ENCODE measurements around the gene TMIGD3. TPM values are rescaled to one million over a fixed set of nuclear protein-coding genes. Genes with fewer than 3 reads are reported as not detected.
A peak's percentile ranks its signal among the peaks of the same experiment; 100 is the strongest.

TMIGD3 gene
- total and polyA plus RNA-seq, 2 donors (not counting 1 experiment from before 2014, with no cell fraction given), result 0.19 TPM; not detected in 1

DNA sequence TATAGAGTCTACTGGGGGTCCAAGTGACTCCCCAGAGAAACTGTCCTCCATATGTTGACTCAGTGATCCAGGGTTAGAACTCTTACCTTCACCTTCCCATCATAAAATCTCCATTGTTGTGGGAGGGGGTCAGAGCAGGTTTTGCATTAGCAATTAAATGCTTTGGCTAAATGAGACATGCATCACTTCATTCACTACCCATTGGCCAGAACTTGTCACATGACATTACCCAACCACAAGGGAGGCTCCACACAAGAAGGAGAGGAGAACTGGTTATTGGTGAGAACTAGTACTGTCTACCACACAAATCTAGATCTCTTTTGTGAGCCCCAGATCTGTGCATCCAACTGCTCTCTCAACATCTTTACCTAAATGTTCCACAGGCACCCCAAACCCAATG is 33.9 kb downstream of the TMIGD3 start:
- H2AFZ ChIP-seq (ENCODE audit: insufficient read depth, low read depth, low read length, poor library complexity, severe bottlenecking), result no peak overlapping the region
- no peaks in the 10 kb centered on the region for H3K27me3 ChIP-seq (replicated peaks in 1 of 4; ENCODE audit: control extremely low read depth in 1 of 4, control insufficient read depth in 3 of 4, insufficient read depth in 4 of 4, low read length in 3 of 4)
- no peak for ATAC-seq (ENCODE audit: low read depth)
- Mint-ChIP-seq H3K27ac (no peak overlapping the region), H3K9me3 (ENCODE audit: insufficient read depth) (no peaks in the 10 kb centered on the region), H3K4me1 (peaks cover 16% of the 10 kb centered on the region), H3K4me3 (no peak overlapping the region), H3K27me3 (no peaks in the 10 kb centered on the region)
- H3K4me3 ChIP-seq (ENCODE audit: control extremely low read depth in 1 of 5, extremely low read depth in 1 of 5, insufficient read depth in 1 of 5, low read depth in 2 of 5, low read length in 4 of 5), result no peak overlapping the region
- H3K27ac ChIP-seq (ENCODE audit: low read length in 2 of 2), result peak overlapping the region in 1 of 2 donors; percentile 92
- peaks cover 47% of the 10 kb centered on the region in 2 donors for H3K4me1 ChIP-seq (ENCODE audit: control insufficient read depth in 2 of 2, insufficient read depth in 2 of 2, low read length in 2 of 2)
- CTCF ChIA-PET, result interaction anchor here (1.0 to 1.8 kb wide), 3 partner anchors 12 to 47 kb away, joined by 3 to 8 read pairs (median 7); no protein-coding TSS in a partner anchor
- TF ChIP-seq, protein P1, sequence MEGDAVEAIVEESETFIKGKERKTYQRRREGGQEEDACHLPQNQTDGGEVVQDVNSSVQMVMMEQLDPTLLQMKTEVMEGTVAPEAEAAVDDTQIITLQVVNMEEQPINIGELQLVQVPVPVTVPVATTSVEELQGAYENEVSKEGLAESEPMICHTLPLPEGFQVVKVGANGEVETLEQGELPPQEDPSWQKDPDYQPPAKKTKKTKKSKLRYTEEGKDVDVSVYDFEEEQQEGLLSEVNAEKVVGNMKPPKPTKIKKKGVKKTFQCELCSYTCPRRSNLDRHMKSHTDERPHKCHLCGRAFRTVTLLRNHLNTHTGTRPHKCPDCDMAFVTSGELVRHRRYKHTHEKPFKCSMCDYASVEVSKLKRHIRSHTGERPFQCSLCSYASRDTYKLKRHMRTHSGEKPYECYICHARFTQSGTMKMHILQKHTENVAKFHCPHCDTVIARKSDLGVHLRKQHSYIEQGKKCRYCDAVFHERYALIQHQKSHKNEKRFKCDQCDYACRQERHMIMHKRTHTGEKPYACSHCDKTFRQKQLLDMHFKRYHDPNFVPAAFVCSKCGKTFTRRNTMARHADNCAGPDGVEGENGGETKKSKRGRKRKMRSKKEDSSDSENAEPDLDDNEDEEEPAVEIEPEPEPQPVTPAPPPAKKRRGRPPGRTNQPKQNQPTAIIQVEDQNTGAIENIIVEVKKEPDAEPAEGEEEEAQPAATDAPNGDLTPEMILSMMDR (IDR thresholded peaks at IDR 0.05), result no peak
- no peak for TF ChIP-seq EZH2 (IDR thresholded peaks at IDR 0.05; ENCODE audit: borderline replicate concordance, insufficient read depth, low read depth, low read length, poor library complexity, severe bottlenecking)
- H3K79me2 ChIP-seq (ENCODE audit: control insufficient read depth, insufficient read depth, low read length), result peaks cover 43% of the 10 kb centered on the region
- H4K20me1 ChIP-seq (ENCODE audit: control insufficient read depth, insufficient read depth, low read length, poor library complexity, severe bottlenecking), result no peaks in the 10 kb centered on the region
- POLR2A ChIA-PET, result interaction anchor here (0.9 to 1.1 kb wide), 2 partner anchors 21 to 38 kb away, joined by 3 read pairs; partner anchors contain the start of genes ATP5PB and WDR77
- intact Hi-C loops (cut with micrococcal nuclease), result no loop called here
- peak overlapping the region; percentile 79 for H3K4me2 ChIP-seq (replicated peaks; ENCODE audit: low read depth, low read length, poor library complexity, severe bottlenecking)
- no peak overlapping the region for H3K9ac ChIP-seq (ENCODE audit: low read length)
- peaks cover 0 to 2% (median 0%) of the 10 kb centered on the region in 3 donors for H3K9me3 ChIP-seq (ENCODE audit: control extremely low read depth in 1 of 3, control insufficient read depth in 2 of 3, insufficient read depth in 1 of 3, low read length in 2 of 3)
- H3K36me3 ChIP-seq (replicated peaks in 1 of 2; ENCODE audit: control extremely low read depth in 1 of 2, control insufficient read depth in 1 of 2, extremely low read depth in 1 of 2, insufficient read depth in 2 of 2, low read length in 1 of 2), result peaks cover 4 to 15% of the 10 kb centered on the region in 2 experiments
- DNase-seq, result no peak

DNA sequence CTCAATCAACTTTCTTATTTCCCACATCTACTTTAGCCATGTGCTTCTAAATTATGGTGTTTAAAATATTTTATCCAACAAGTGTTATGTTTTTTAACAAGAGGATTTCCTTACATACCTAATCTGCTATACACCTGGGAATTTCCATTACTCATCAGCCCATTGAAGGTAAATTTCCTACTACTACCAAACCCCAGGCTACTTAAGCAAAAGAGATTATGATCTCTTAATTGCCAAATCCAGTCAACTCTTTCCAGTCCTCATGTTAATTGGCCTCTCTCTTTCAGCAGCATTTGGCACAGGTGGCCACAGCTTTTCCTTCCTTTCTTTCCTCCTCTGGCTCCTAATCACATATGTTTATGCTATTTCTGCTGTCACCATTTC is 34.7 kb downstream of the TMIGD3 start:
- H3K9me3 Mint-ChIP-seq (ENCODE audit: insufficient read depth), result no peaks in the 10 kb centered on the region
- DNase-seq (no peak), ATAC-seq (ENCODE audit: low read depth) (no peak)
- Histone ChIP-seq H3K4me1 (ENCODE audit: control insufficient read depth in 2 of 2, insufficient read depth in 2 of 2, low read length in 2 of 2) (peaks cover 47% of the 10 kb centered on the region in 2 donors), H3K4me3 (ENCODE audit: control extremely low read depth in 1 of 5, extremely low read depth in 1 of 5, insufficient read depth in 1 of 5, low read depth in 2 of 5, low read length in 4 of 5) (no peak overlapping the region), H3K9me3 (ENCODE audit: control extremely low read depth in 1 of 3, control insufficient read depth in 2 of 3, insufficient read depth in 1 of 3, low read length in 2 of 3) (peaks cover 0 to 2% (median 0%) of the 10 kb centered on the region in 3 donors), H3K4me2 (replicated peaks; ENCODE audit: low read depth, low read length, poor library complexity, severe bottlenecking) (no peak overlapping the region), H2AFZ (ENCODE audit: insufficient read depth, low read depth, low read length, poor library complexity, severe bottlenecking) (no peak overlapping the region), H3K9ac (ENCODE audit: low read length) (no peak overlapping the region), H3K36me3 (replicated peaks in 1 of 2; ENCODE audit: control extremely low read depth in 1 of 2, control insufficient read depth in 1 of 2, extremely low read depth in 1 of 2, insufficient read depth in 2 of 2, low read length in 1 of 2) (peaks cover 4 to 15% of the 10 kb centered on the region in 2 experiments), H4K20me1 (ENCODE audit: control insufficient read depth, insufficient read depth, low read length, poor library complexity, severe bottlenecking) (no peaks in the 10 kb centered on the region), H3K27me3 (replicated peaks in 1 of 4; ENCODE audit: control extremely low read depth in 1 of 4, control insufficient read depth in 3 of 4, insufficient read depth in 4 of 4, low read length in 3 of 4) (no peaks in the 10 kb centered on the region), H3K79me2 (ENCODE audit: control insufficient read depth, insufficient read depth, low read length) (peaks cover 35% of the 10 kb centered on the region), H3K27ac (ENCODE audit: low read length in 2 of 2) (no peak overlapping the region)
- no peak overlapping the region for H3K27ac Mint-ChIP-seq
- TF ChIP-seq, protein P1 (IDR thresholded peaks at IDR 0.05), result no peak
- no peak for TF ChIP-seq EZH2 (IDR thresholded peaks at IDR 0.05; ENCODE audit: borderline replicate concordance, insufficient read depth, low read depth, low read length, poor library complexity, severe bottlenecking)
- intact Hi-C loops (cut with micrococcal nuclease), result no loop called here
- ChIA-PET CTCF (interaction anchor here (0.9 to 1.8 kb wide), 5 partner anchors 13 to 47 kb away, joined by 3 to 8 read pairs (median 3); partner anchors contain the start of genes ADORA3 and TMIGD3), POLR2A (interaction anchor here (0.9 to 1.1 kb wide), 2 partner anchors 20 to 39 kb away, joined by 3 read pairs; partner anchors contain the start of genes ATP5PB and WDR77)
- H3K27me3 Mint-ChIP-seq, result no peaks in the 10 kb centered on the region
- H3K4me3 Mint-ChIP-seq, result no peak overlapping the region
- H3K4me1 Mint-ChIP-seq, result peaks cover 10% of the 10 kb centered on the region
